OCI-LY1 (cell line): ENCODE results near the gene CCND2.

Source experiments
- EZH2 ChIP-seq: fragments of 200-600 bp; sonication (generic), shearing (Covaris generic); IDR thresholded peaks from 2 replicates; pipeline ENCODE4 v1.8.0; 2017; ENCODE audit warnings: borderline replicate concordance, mixed run types, mild to moderate bottlenecking, antibody characterized with exemption, low read length, moderate library complexity, mixed read lengths
- TF ChIP-seq, protein P1 (sequence below): fragments of 200-600 bp; sonication (generic), shearing (Covaris generic); IDR thresholded peaks from 2 replicates; pipeline ENCODE4 v1.5.1; 2017; ENCODE audit warnings: mild to moderate bottlenecking, antibody characterized with exemption, low read length, moderate library complexity, mixed read lengths

DNA sequence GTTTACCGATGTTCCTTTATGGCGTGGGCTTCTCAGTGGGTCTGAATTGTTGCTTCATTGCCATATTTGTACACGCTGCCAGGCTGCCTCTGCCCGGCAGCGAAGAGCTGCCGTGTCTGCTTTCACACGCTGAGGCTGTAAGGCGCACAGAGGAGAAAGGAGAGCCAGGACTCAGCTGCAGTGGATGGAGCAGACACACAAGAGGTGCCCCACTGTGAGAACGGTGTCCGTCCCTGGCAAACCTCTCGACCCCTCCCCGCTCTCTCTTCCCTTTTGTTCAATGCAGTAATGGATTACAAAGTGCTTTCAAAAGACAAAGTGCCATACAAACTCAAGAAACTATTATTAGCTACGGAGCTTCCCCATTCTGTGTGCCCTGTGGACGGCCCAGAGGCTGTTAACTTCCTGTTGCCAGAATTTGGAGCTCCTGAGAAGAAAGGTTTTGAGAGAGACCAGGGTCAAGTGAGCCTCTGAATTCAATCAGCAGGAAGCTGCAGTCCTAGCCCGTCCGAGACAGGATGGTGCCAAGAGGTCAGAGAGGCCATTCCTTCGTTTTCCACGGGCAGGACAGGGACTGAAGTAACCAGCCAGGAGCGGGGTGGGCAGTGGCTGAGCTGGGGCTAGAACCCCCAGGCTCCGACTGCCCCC lies 15.8 kb downstream of the CCND2 start:
- TF ChIP-seq, protein P1, sequence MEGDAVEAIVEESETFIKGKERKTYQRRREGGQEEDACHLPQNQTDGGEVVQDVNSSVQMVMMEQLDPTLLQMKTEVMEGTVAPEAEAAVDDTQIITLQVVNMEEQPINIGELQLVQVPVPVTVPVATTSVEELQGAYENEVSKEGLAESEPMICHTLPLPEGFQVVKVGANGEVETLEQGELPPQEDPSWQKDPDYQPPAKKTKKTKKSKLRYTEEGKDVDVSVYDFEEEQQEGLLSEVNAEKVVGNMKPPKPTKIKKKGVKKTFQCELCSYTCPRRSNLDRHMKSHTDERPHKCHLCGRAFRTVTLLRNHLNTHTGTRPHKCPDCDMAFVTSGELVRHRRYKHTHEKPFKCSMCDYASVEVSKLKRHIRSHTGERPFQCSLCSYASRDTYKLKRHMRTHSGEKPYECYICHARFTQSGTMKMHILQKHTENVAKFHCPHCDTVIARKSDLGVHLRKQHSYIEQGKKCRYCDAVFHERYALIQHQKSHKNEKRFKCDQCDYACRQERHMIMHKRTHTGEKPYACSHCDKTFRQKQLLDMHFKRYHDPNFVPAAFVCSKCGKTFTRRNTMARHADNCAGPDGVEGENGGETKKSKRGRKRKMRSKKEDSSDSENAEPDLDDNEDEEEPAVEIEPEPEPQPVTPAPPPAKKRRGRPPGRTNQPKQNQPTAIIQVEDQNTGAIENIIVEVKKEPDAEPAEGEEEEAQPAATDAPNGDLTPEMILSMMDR, result no peak
- no peak for TF ChIP-seq EZH2
